Stimulated activated CD4-positive, alpha-beta T cell treated with anti-CD3 and anti-CD28 coated beads, Interleukin-1b, Interleukin-23, amount 100 ng/mL, for 24 hours (primary cell): ENCODE data around the gene AK4.
"Not testable (repeated sequence)": the region's sequence is repeated elsewhere in the genome, so short reads cannot be mapped to it uniquely, and the experiment has no call there.

ENCODE experiments used
- DNase-seq, 4 experiments: peaks; one replicate each; pipeline ENCODE4 v3.0.0-alpha.2; 2020; ENCODE audit warnings: low read depth in 4 of 4, low spot score in 1 of 4

Gene AK4

DNA sequence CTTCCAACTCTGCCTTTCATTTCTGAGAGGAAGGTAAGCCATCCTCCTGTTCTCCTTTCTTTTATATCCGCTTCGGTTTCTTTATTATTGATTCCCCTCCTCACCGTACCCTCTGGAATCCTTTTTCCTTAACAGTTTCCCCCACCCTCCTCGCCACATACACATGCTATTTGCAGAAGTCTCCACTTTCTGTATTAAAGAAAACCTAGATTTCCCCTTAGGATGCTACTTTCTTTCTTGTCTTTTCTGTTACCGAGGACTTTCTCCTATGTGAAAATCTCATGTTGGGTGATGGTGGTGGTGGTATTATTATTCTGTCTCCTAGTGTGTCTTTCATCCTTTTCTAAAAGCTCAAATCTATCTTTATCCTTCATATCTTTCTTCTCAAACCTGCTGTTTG is 62.3 kb downstream of the AK4 start:
- DNase-seq, result no peak

- DNase-seq, result no peak
Observed at GRCh38 chr1:65211331-65211730, 63.3 kb downstream of the AK4 start.

- DNase-seq, result peak in 1 of 4 experiments; percentile 16
Observed at GRCh38 chr1:65213271-65214023, 65.4 kb downstream of the AK4 start.

- DNase-seq, result no peak
Observed at GRCh38 chr1:65214340-65215027, 66.5 kb downstream of the AK4 start.

- no peak for DNase-seq
Observed at GRCh38 chr1:65216989-65217388, 69.0 kb downstream of the AK4 start.

DNA sequence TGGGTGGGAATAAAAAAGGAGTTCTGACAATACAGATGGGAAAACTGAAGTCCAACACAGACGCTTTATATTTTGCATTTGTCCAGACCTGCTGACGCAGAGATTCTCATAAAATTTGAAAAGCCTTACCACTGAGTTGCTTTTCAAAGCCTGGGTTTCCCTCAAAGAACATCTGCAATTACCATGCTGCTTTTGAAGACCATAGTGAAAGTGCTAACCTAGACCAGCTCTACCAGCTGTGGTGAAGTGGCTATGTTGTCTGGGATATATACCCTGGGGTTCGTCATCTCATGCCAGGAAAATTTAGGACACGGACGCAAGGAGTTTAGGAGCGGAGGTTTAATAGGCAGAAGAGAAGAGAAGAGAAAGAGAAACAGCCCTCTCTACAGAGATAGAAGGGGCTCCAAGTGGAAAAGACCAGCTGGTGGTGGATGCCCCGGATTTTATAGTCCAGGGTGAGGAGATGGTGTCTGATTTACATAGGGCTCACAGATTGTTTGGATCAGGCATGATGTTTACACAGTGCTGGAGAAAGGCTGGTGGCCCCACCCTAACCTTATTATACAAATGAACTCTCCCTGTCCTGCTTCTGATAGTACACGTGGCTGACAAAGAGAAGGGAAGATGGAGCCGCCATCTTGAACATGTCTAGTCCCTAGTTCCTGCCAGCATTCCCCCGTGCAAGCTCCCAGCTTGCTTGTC is 73.8 kb downstream of the AK4 start:
- no peak for DNase-seq

GRCh38 chr1:65222340-65222940 is 74.4 kb downstream of the AK4 start:
- DNase-seq, result no peak

DNA sequence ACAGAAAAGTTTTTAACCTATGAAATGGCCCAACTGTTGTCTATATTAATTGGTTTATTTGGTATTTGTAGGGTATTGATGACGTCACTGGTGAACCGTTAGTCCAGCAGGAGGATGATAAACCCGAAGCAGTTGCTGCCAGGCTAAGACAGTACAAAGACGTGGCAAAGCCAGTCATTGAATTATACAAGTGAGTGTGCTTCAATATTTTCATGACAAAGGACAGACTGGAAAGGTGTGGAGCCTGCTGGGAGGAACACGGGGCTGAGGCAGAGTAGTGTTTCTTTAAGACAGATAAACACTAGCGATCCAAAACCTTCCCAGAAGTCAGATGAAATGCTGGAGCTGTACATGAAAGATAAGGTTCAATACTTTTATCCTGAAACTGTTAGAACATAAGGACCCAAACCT is 76.7 kb downstream of the AK4 start:
- no peak for DNase-seq

GRCh38 chr1:65225179-65225578 is 77.2 kb downstream of the AK4 start:
- DNase-seq, result no peak

GRCh38 chr1:65229201-65229600 is 81.2 kb downstream of the AK4 start:
- no peak for DNase-seq

DNA sequence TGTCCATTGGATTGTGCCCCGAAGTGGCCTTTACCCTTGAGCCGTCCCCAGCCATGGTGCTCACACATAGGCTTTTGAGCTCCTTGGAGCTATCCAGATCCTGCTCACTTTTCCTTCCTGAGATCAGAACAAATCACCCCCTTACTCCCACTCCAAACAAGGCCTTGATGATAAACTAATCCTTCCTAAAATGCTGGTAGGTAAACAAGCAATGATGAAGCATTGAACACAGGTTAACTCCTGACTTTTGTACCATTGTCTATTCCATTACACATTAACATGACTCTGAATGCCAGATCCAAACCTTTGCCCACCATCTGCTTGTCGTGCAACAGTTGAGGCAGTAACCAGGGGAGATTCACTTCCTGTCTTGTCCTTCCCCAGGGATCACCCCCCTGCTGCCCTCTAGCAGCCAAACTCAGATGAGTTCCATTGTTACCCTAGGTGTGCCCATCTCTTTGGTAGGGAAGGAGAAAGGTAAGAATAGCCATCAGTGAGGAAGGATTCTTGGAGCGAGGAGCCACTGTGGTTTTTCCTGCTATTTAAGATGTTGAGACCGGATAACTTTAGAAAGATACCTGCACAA is 81.8 kb downstream of the AK4 start:
- DNase-seq, result no peak

GRCh38 chr1:65230731-65231481 is 82.9 kb downstream of the AK4 start:
- no peak for DNase-seq

GRCh38 chr1:65231718-65232330 is 83.8 kb downstream of the AK4 start:
- no peak for DNase-seq

- DNase-seq, result no peak
Observed at GRCh38 chr1:65232461-65232990, 84.5 kb downstream of the AK4 start.

GRCh38 chr1:65233782-65234181 is 85.8 kb downstream of the AK4 start:
- no peak for DNase-seq

- DNase-seq, result no peak
Observed at GRCh38 chr1:65235867-65236805, 88.1 kb downstream of the AK4 start.

DNA sequence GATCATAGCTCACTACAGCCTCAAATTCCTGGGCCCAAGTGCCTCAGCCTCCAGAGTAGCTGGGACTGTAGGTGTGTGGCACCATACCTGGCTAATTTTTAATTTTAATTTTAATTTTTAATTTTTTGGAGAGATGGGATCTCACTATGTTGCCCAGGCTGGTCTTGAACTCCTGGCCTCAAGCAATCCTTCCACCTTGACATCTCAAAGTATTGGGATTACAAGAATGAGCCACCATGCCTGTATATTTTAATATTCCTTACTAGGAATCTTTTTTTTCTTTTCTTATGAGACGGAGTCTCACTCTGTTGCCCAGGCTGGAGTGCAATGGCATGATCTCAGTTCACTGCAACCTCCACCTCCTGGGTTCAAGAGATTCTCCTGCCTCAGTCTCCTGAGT is 89.1 kb downstream of the AK4 start:
- not testable (repeated sequence) for DNase-seq

- no peak for DNase-seq
Observed at GRCh38 chr1:65237503-65237902, 89.5 kb downstream of the AK4 start.

DNA sequence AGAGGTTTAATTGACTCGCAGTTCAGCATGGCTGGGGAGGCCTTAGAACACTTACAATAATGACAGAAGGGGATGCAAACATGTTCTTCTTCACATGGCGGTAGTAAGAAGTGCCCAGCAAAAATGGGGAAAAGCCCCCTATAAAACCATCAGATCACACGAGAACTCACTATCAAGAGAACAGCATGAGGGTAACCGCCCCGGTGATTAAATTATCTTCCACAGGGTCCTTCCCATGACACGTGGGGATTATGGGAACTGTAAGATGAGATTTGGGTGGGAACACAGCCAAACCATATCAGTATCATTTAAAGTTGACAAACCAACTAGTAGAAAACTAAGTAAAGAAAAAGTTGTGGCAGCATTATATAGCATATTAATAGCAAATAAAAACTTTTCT is 90.0 kb downstream of the AK4 start:
- no peak for DNase-seq
